PC-3 (cell line): ENCODE data around the gene SNRPA.

Experiments used
- EZH2 ChIP-seq: fragments of 300-600 bp; sonication (generic); IDR thresholded peaks from one replicate; pipeline ENCODE4 v1.6.1; 2017; ENCODE audit warnings: antibody characterized with exemption, mild to moderate bottlenecking, low read length; ENCODE audit not compliant: unreplicated experiment
- TF ChIP-seq, protein P1 (sequence below): fragments of 300-600 bp; sonication (generic); conservative IDR thresholded peaks from 2 replicates; pipeline ENCODE4 v1.5.1; 2017; ENCODE audit warnings: antibody characterized with exemption, low read depth, mild to moderate bottlenecking, low read length

DNA sequence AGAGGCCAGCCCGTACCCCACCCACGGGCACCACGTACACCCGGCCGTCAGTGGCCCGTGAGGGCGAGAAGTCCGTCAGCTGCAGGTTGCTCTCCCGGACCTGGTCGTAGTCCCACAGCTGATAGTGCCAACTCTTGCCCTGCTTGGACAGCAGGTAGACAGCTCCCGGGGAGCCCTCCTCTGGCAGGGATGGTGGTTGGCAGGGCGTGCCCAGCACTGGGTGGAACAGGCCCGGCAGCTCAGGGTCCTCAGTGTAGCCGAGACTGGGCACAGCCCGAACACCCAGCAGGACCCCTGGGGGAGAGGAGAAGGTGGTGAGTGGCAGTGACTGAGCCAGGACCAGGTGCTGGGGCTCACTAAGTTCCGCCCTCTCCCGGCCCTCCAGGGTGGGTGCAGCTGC lies 8.5 kb upstream of the SNRPA start:
- TF ChIP-seq, protein P1, sequence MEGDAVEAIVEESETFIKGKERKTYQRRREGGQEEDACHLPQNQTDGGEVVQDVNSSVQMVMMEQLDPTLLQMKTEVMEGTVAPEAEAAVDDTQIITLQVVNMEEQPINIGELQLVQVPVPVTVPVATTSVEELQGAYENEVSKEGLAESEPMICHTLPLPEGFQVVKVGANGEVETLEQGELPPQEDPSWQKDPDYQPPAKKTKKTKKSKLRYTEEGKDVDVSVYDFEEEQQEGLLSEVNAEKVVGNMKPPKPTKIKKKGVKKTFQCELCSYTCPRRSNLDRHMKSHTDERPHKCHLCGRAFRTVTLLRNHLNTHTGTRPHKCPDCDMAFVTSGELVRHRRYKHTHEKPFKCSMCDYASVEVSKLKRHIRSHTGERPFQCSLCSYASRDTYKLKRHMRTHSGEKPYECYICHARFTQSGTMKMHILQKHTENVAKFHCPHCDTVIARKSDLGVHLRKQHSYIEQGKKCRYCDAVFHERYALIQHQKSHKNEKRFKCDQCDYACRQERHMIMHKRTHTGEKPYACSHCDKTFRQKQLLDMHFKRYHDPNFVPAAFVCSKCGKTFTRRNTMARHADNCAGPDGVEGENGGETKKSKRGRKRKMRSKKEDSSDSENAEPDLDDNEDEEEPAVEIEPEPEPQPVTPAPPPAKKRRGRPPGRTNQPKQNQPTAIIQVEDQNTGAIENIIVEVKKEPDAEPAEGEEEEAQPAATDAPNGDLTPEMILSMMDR: no peak
- TF ChIP-seq EZH2: no peak
